VCaP (cell line): ENCODE measurements around the gene SSNA1.

Experiments used
- H3K27ac ChIP-seq: fragments of 450-650 bp; 2 replicates; pipeline ENCODE4 v1.5.1; 2017
- TF ChIP-seq, protein P1 (sequence below): fragments of 450-650 bp; conservative IDR thresholded peaks from 2 replicates; pipeline ENCODE4 v1.5.1; 2017; ENCODE audit warnings: mild to moderate bottlenecking, moderate library complexity

SSNA1 gene, protein sequence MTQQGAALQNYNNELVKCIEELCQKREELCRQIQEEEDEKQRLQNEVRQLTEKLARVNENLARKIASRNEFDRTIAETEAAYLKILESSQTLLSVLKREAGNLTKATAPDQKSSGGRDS

GRCh38 chr9:137188490-137189296, at the start of gene SSNA1, which contains the start of gene ANAPC2:
SSNA1 (plus strand) TSS chr9:137188676; CDS start chr9:137188727, 51 bp downstream.
ANAPC2 (minus strand) TSS chr9:137188560; CDS start chr9:137188532, 28 bp downstream.
- TF ChIP-seq, protein P1, sequence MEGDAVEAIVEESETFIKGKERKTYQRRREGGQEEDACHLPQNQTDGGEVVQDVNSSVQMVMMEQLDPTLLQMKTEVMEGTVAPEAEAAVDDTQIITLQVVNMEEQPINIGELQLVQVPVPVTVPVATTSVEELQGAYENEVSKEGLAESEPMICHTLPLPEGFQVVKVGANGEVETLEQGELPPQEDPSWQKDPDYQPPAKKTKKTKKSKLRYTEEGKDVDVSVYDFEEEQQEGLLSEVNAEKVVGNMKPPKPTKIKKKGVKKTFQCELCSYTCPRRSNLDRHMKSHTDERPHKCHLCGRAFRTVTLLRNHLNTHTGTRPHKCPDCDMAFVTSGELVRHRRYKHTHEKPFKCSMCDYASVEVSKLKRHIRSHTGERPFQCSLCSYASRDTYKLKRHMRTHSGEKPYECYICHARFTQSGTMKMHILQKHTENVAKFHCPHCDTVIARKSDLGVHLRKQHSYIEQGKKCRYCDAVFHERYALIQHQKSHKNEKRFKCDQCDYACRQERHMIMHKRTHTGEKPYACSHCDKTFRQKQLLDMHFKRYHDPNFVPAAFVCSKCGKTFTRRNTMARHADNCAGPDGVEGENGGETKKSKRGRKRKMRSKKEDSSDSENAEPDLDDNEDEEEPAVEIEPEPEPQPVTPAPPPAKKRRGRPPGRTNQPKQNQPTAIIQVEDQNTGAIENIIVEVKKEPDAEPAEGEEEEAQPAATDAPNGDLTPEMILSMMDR = peak; percentile 52
- H3K27ac ChIP-seq = peak within 1 kb of the TSS; percentile 97

DNA sequence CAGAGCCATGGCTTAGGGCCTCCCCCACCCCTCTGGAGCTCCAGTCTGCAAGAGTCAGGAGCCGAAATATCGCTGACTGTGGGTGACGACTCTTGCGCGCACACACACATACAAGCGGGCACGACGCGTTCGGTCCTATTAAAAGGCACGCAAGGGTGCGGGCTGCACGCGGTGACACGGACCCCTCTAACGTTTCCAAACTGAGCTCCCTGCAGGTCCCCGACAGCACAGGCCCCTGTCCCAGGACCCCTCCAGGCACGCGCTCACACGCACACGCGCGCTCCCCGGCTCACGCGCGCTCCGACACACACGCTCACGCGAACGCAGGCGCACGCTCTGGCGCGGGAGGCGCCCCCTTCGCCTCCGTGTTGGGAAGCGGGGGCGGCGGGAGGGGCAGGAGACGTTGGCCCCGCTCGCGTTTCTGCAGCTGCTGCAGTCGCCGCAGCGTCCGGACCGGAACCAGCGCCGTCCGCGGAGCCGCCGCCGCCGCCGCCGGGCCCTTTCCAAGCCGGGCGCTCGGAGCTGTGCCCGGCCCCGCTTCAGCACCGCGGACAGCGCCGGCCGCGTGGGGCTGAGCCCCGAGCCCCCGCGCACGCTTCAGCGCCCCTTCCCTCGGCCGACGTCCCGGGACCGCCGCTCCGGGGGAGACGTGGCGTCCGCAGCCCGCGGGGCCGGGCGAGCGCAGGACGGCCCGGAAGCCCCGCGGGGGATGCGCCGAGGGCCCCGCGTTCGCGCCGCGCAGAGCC, 49.6 kb upstream of the SSNA1 start, which contains the start of gene GRIN1:
GRIN1 (plus strand) TSS at position 433 of the 746 bp plus-strand sequence. CDS start 333 bp downstream, outside the sequence.
- TF ChIP-seq, protein P1 = no peak
- no peak within 1 kb of the TSS for H3K27ac ChIP-seq

DNA sequence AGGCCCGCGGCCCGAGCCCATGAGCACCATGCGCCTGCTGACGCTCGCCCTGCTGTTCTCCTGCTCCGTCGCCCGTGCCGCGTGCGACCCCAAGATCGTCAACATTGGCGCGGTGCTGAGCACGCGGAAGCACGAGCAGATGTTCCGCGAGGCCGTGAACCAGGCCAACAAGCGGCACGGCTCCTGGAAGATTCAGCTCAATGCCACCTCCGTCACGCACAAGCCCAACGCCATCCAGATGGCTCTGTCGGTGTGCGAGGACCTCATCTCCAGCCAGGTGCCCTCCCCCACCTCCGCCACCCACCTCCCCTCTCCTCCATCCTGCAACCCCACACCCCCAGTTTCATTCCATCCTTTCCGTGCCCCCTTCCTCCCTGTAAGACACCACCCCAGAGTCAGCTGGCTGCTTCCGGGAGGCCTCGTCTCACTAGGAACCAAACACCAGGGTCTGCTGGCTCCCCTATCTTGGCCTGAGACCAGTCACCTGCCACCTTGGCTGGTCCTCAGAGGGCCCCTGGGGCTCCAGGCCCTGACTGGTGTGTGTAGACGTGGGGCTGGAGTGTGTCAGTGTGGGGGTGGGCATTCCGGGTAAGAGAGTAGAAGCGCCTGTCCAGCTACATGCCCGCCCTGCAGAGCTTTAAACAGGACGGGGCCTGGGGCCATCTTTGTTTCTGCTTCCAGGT, 48.9 kb upstream of the SSNA1 start:
- no peak overlapping the region for H3K27ac ChIP-seq
- TF ChIP-seq, protein P1 = no peak

DNA sequence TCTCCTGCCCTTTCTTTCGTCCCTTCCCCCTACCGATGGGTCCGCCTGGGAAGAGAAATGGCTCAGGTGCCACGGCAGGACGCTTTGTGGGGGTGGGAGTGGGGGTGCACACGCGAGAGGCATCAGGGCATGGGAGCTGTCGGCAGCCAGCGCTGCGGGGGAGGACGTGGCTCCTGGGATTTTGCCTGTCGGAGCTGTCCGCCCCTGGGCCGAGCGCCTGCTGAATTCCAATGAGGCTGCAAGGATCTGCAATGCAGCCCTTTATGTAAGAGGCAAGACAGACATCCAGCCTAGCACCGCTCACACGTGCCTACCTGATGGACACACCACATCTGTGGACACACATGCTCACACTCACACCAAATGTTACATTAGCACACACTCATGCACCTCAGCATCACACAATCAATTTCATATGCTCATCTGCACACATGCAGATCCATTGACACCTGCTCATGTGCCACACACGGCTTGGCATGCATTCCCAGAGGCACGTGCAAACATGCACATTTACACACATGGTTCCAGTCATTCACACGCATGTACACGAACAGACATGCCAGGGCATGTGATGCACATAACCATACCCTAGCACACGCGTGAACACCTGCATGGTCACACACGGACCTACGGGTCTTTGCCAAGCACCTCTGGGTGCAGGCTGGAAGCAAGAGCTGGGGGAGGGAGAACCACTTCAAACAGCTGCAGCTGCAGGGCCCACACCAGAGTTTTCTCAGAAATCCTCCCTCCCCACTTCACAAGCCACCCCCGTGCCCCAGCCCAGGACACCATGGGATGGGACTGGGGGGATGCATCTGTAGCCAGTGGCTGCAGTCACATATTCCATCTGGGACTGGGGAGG, 48.1 kb upstream of the SSNA1 start:
- TF ChIP-seq, protein P1 = no peak
- H3K27ac ChIP-seq = no peak overlapping the region

- H3K27ac ChIP-seq = no peak overlapping the region
- TF ChIP-seq, protein P1 = no peak
These were observed 47.2 kb upstream of the SSNA1 start for GRCh38 chr9:137141050-137141810.
